HepG2 (cell line): ENCODE measurements around the gene CUEDC2. TPM values are rescaled to one million over a fixed set of nuclear protein-coding genes. Genes with fewer than 3 reads are reported as not detected.

ENCODE experiments used
- ATAC-seq: fragments of 200-7000 bp; cut with Tn5 transposase; 3 replicates; pipeline ENCODE4 v1.9.1; 2020; ENCODE audit warnings: mild to moderate bottlenecking, moderate library complexity
- BruUV-seq: library from RNA; stranded (reverse); fragments of 400-500 nt; replicated peaks from 2 replicates; lab custom pipeline; 2021; lab: Mats Ljungman, UMichigan
- CTCF ChIA-PET: fragments of 300-600 bp; formaldehyde crosslinking; extraction: SDS; loops from one replicate; lab custom pipeline; 2021; ENCODE audit warnings: low total read pairs, inconsistent platforms, low intra/inter-chr PET ratio; lab: Yijun Ruan, JAX
- POLR2A ChIA-PET: fragments of 350-600 bp; sonication (Branson Sonifier 250); formaldehyde crosslinking; loops from one replicate; lab custom pipeline; 2020; ENCODE audit warnings: antibody characterized with exemption, inconsistent platforms; lab: Yijun Ruan, JAX
- DNase-seq: peaks from one replicate; pipeline ENCODE4 v3.0.0-alpha.2; 2015; ENCODE audit warnings: low spot score
- FAIRE-seq: peaks from 3 replicates; lab custom pipeline; 2011; peaks lifted over from hg19 to GRCh38; lab: Jason Lieb, UNC
- H2AFZ ChIP-seq: one replicate; pipeline ENCODE4 v1.6.1; 2011; ENCODE audit warnings: low read length, inconsistent platforms
- H3K27ac ChIP-seq: fragments of 300-600 bp; 3 replicates; pipeline ENCODE4 v1.8.0; 2011; ENCODE audit warnings: mixed run types, mild to moderate bottlenecking, mixed read lengths, low read length, inconsistent platforms; ENCODE audit not compliant: insufficient read depth; ENCODE audit errors: extremely low read length
- H3K27me3 ChIP-seq, 2 experiments: fragments of 200-600 bp in 1 of 2; 2 replicates in 1 of 2; 3 replicates in 1 of 2; pipeline versions ENCODE4 v1.6.0 to v1.8.0; 2011; ENCODE audit warnings: low read length in 2 of 2, mild to moderate bottlenecking in 2 of 2, moderate library complexity in 2 of 2, inconsistent platforms in 1 of 2; ENCODE audit not compliant: insufficient read depth in 2 of 2, control insufficient read depth in 1 of 2
- H3K36me3 ChIP-seq, 2 experiments: fragments of 200-600 bp in 1 of 2; replicated peaks in 1 of 2; 2 replicates in 1 of 2; 3 replicates in 1 of 2; pipeline versions ENCODE4 v1.5.1 to v1.8.0; 2011; ENCODE audit warnings: low read length in 2 of 2, inconsistent platforms in 1 of 2; ENCODE audit not compliant: insufficient read depth in 2 of 2, control insufficient read depth in 1 of 2
- H3K4me1 ChIP-seq: 2 replicates; pipeline ENCODE4 v1.5.1; 2012; ENCODE audit warnings: low read length, inconsistent platforms; ENCODE audit not compliant: insufficient read depth
- H3K4me2 ChIP-seq: 2 replicates; pipeline ENCODE4 v1.6.0; 2011; ENCODE audit warnings: low read depth, low read length, inconsistent platforms
- H3K4me3 ChIP-seq, 3 experiments: fragments of 200-600 bp in 1 of 3; sonication (generic), shearing (Covaris generic) in 1 of 3; replicated peaks in 1 of 3; 2 replicates each; pipeline ENCODE4 v1.5.1; 2011 to 2016; ENCODE audit warnings: low read length in 3 of 3, inconsistent platforms in 2 of 3, low read depth in 2 of 3, mild to moderate bottlenecking in 2 of 3, control low read depth in 1 of 3, mixed read lengths in 1 of 3; ENCODE audit not compliant: insufficient read depth in 1 of 3
- H3K79me2 ChIP-seq: one replicate; pipeline ENCODE4 v1.6.1; 2011; ENCODE audit warnings: low read length, inconsistent platforms; ENCODE audit not compliant: insufficient read depth
- H3K9ac ChIP-seq: 2 replicates; pipeline ENCODE4 v1.6.0; 2011; ENCODE audit warnings: mild to moderate bottlenecking, low read depth, low read length, inconsistent platforms; ENCODE audit not compliant: insufficient read depth
- H3K9me3 ChIP-seq: 2 replicates; pipeline ENCODE4 v1.5.1; 2012; ENCODE audit warnings: mild to moderate bottlenecking, low read length
- H4K20me1 ChIP-seq: 2 replicates; pipeline ENCODE4 v1.6.0; 2011; ENCODE audit warnings: inconsistent platforms, mild to moderate bottlenecking, low read length, moderate library complexity; ENCODE audit not compliant: insufficient read depth
- BRD4 ChIP-seq: sonication (generic); formaldehyde crosslinking; IDR thresholded peaks from 2 replicates; pipeline ENCODE4 v1.4.0; 2020; ENCODE audit warnings: missing genetic modification reagents
- CC2D1A ChIP-seq: sonication (generic); formaldehyde crosslinking; IDR thresholded peaks from 2 replicates; pipeline ENCODE4 v1.8.1; 2023; ENCODE audit warnings: mild to moderate bottlenecking, missing genetic modification reagents
- CTCF ChIP-seq: sonication (generic); formaldehyde crosslinking; IDR thresholded peaks from 2 replicates; pipeline ENCODE4 v1.5.0; 2020; ENCODE audit warnings: mild to moderate bottlenecking, missing genetic modification reagents, moderate library complexity
- RAD21 ChIP-seq: fragments of 450-650 bp; formaldehyde crosslinking; IDR thresholded peaks from 2 replicates; pipeline ENCODE4 v1.5.0; 2020; ENCODE audit warnings: mild to moderate bottlenecking
- RARA ChIP-seq: IDR thresholded peaks from 2 replicates; pipeline ENCODE4 v1.6.1; 2016; ENCODE audit warnings: missing genetic modification reagents, missing compliant biosample characterization
- RELA ChIP-seq: sonication (generic); formaldehyde crosslinking; IDR thresholded peaks from 2 replicates; pipeline ENCODE4 v1.4.0; 2020; ENCODE audit warnings: missing genetic modification reagents
- SMARCE1 ChIP-seq: fragments of 450-650 bp; IDR thresholded peaks from 2 replicates; pipeline ENCODE4 v1.6.1; 2017; ENCODE audit warnings: borderline replicate concordance
- SMC3 ChIP-seq: IDR thresholded peaks from 2 replicates; pipeline ENCODE4 v1.6.1; 2011; ENCODE audit warnings: low read length, improper control_type of control experiment
- STAG1 ChIP-seq: sonication (generic); formaldehyde crosslinking; IDR thresholded peaks from 2 replicates; pipeline ENCODE4 v1.4.0; 2020; ENCODE audit warnings: missing genetic modification reagents
- ZFAT ChIP-seq: sonication (generic); formaldehyde crosslinking; conservative IDR thresholded peaks from 2 replicates; pipeline ENCODE4 v1.8.1; 2023; ENCODE audit warnings: missing genetic modification reagents, inconsistent platforms
- WGBS: methylation state at CpG from one replicate; pipeline ENCODE4 v1.1.6; 2017; ENCODE audit warnings: low lambda C conversion rate; 5-methylcytosine and 5-hydroxymethylcytosine counted together
- in situ Hi-C: cut with HindIII; loops from 2 replicates; pipeline ENCODE4 v1.10.0; 2017; ENCODE audit warnings: low pct_unique_long_range_greater_than_20kb; ENCODE audit not compliant: extremely low pct_ligation_motif_present
- intact Hi-C: fragments of 100-400 bp; cut with micrococcal nuclease; formaldehyde crosslinking; loops from one replicate; pipeline ENCODE4 v1.10.0; 2022; ENCODE audit not compliant: unreplicated experiment
- polyA plus RNA-seq, 8 experiments: library from polyadenylated mRNA; depleted of rRNA in 3 of 8; stranded (reverse) in 7 of 8; unstranded in 1 of 8; fragments of >200 nt; fragmentation: Illumina TruSeq in 4 of 8; extraction: Trizol in 4 of 8; gene quantifications; 2 replicates each; pipeline versions ENCODE4 v1.2.1 to v1.2.3, GENCODE V29; 2011 to 2016; ENCODE audit warnings: low read depth in 4 of 8, missing spikeins in 1 of 8, mixed read lengths in 1 of 8; ENCODE audit not compliant: insufficient read depth in 1 of 8
- total RNA-seq, 5 experiments: library from RNA; depleted of rRNA; stranded (reverse); fragments of >200 nt; fragmentation: Illumina TruSeq; extraction: Trizol; gene quantifications; 2 replicates each; pipeline ENCODE4 v1.2.3, GENCODE V29; 2016; ENCODE audit warnings: low read depth in 1 of 5

CUEDC2 gene
- total and polyA plus RNA-seq, 2 of the 13 experiments (the other 11 are each of a cell fraction or from before 2014, with no cell fraction given) = 13.1 to 18.4 TPM

- DNase-seq (no peak), ATAC-seq (peak; percentile 65), FAIRE-seq (no peak)
- TF ChIP-seq SMC3 (peak; percentile 44; the same call in 1 of the 2 replicates), RELA (no peak), ZFAT (CRISPR knock-in tag) (no peak), CC2D1A (CRISPR knock-in tag) (no peak), RARA (no peak), BRD4 (CRISPR knock-in tag) (no peak), SMARCE1 (no peak), RAD21 (CRISPR knock-in tag) (0 out of 2 replicates have a peak, but pooled peaks have one; percentile 14), STAG1 (0 out of 2 replicates have a peak, but pooled peaks have one; percentile 13), CTCF (CRISPR knock-in tag) (peak; percentile 51)
- H3K4me2 ChIP-seq = no peak overlapping the region
- H3K79me2 ChIP-seq = no peaks in the 10 kb centered on the region
- H3K9ac ChIP-seq = no peak overlapping the region
- 48% methylated on average over 6 of the region's 6 CpGs for WGBS
- no peaks in the 10 kb centered on the region for H3K27me3 ChIP-seq
- H3K36me3 ChIP-seq = peaks cover 18 to 29% of the 10 kb centered on the region in 2 experiments
- no TSS peak for BruUV-seq
- intact Hi-C loops (no loop called here), in situ Hi-C loops (no loop called here)
- H4K20me1 ChIP-seq = no peaks in the 10 kb centered on the region
- POLR2A ChIA-PET = interaction anchor here (1.0 to 1.3 kb wide), 2 partner anchors 10 to 11 kb away, joined by 3 to 6 read pairs; partner anchors contain the start of gene NFKB2
- no peak overlapping the region for H3K4me3 ChIP-seq
- H2AFZ ChIP-seq = no peak overlapping the region
- no peak overlapping the region for H3K27ac ChIP-seq
- no peaks in the 10 kb centered on the region for H3K9me3 ChIP-seq
- CTCF ChIA-PET = no interaction called here
- H3K4me1 ChIP-seq = peaks cover 14% of the 10 kb centered on the region
Observed at GRCh38 chr10:102384053-102384452, 48.3 kb downstream of the CUEDC2 start.
